HEK293T (cell line): Measurements from ENCODE around the gene RRP36.
"Not testable (repeated sequence)": the region's sequence is repeated elsewhere in the genome, so short reads cannot be mapped to it uniquely, and the experiment has no call there.

ENCODE experiments used
- CTCF ChIA-PET: fragments of 350-600 bp; formaldehyde crosslinking; extraction: SDS; loops from one replicate; lab custom pipeline; 2021; ENCODE audit warnings: antibody characterized with exemption, inconsistent platforms; lab: Yijun Ruan, JAX
- POLR2A ChIA-PET: fragments of 350-600 bp; formaldehyde crosslinking; extraction: SDS; loops from one replicate; lab custom pipeline; 2020; ENCODE audit warnings: antibody characterized with exemption, inconsistent platforms; lab: Yijun Ruan, JAX
- DNase-seq: peaks from one replicate; pipeline ENCODE4 v3.0.0; 2012; ENCODE audit warnings: mixed read lengths; ENCODE audit errors: extremely low spot score
- ARNT ChIP-seq: fragments of 450-650 bp; IDR thresholded peaks from 2 replicates; pipeline ENCODE4 v1.6.1; 2017; ENCODE audit warnings: mild to moderate bottlenecking
- BHLHE40 ChIP-seq: fragments of 450-650 bp; IDR thresholded peaks from 2 replicates; pipeline ENCODE4 v1.6.1; 2016; ENCODE audit warnings: mild to moderate bottlenecking, moderate library complexity, borderline replicate concordance
- CTBP1 ChIP-seq: fragments of 450-650 bp; IDR thresholded peaks from 2 replicates; pipeline ENCODE4 v1.6.1; 2016; ENCODE audit warnings: borderline replicate concordance
- ELF4 ChIP-seq: fragments of 450-650 bp; IDR thresholded peaks from 2 replicates; pipeline ENCODE4 v1.6.1; 2017; ENCODE audit warnings: antibody characterized with exemption
- FOXA1 ChIP-seq: fragments of 450-650 bp; IDR thresholded peaks from 2 replicates; pipeline ENCODE4 v1.6.1; 2016; ENCODE audit warnings: mild to moderate bottlenecking
- FOXK2 ChIP-seq: fragments of 450-650 bp; IDR thresholded peaks from 2 replicates; pipeline ENCODE4 v1.6.1; 2016; ENCODE audit warnings: mild to moderate bottlenecking
- FOXM1 ChIP-seq: fragments of 450-650 bp; IDR thresholded peaks from 2 replicates; pipeline ENCODE4 v1.6.1; 2017; ENCODE audit warnings: mild to moderate bottlenecking, borderline replicate concordance
- HDGF ChIP-seq: fragments of 450-650 bp; IDR thresholded peaks from 2 replicates; pipeline ENCODE4 v1.6.1; 2017; ENCODE audit warnings: antibody characterized with exemption, borderline replicate concordance
- L3MBTL2 ChIP-seq: fragments of 450-650 bp; conservative IDR thresholded peaks from 2 replicates; pipeline ENCODE4 v1.6.1; 2016; ENCODE audit warnings: mild to moderate bottlenecking
- LEF1 ChIP-seq: fragments of 450-650 bp; IDR thresholded peaks from 2 replicates; pipeline ENCODE4 v1.6.1; 2017; ENCODE audit warnings: mild to moderate bottlenecking, borderline replicate concordance
- NFRKB ChIP-seq: fragments of 450-650 bp; IDR thresholded peaks from 2 replicates; pipeline ENCODE4 v1.6.1; 2016; ENCODE audit warnings: mild to moderate bottlenecking, moderate library complexity
- SP1 ChIP-seq: fragments of 450-650 bp; IDR thresholded peaks from 2 replicates; pipeline ENCODE4 v1.6.1; 2017
- SUZ12 ChIP-seq: fragments of 450-650 bp; IDR thresholded peaks from 2 replicates; pipeline ENCODE4 v1.6.1; 2016; ENCODE audit warnings: mild to moderate bottlenecking
- TARDBP ChIP-seq: fragments of 450-650 bp; IDR thresholded peaks from 2 replicates; pipeline ENCODE4 v1.6.1; 2016
- ZNF384 ChIP-seq: fragments of 450-650 bp; IDR thresholded peaks from 2 replicates; pipeline ENCODE4 v1.6.1; 2016
- TF ChIP-seq, protein P1 (sequence below): fragments of 450-650 bp; IDR thresholded peaks from 2 replicates; pipeline ENCODE4 v1.6.1; 2016

The RRP36 gene

DNA sequence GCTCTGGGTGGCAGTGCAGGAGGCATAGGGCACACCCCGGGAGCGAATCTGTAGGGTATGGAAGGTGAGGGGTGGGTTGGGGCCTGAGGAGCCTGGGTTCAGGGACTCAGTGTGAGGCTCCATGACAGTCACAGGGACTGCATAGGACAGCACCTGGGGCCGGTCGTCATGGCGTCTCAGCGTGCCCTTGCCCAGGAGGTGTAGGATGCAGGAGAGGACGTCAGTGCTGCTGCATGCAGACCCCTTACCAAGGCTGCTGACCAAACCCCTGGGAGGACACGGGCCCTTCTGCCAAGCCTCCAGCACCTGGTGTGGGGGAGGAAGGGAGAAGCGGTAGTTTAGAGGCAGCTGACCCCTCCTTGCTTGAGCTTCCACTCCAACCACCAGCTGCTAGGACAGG is 16.3 kb downstream of the RRP36 start:
- ChIA-PET POLR2A (interaction anchor here (1.2 to 1.6 kb wide), 2 partner anchors 16 to 22 kb away, joined by 3 to 4 read pairs; partner anchors contain the start of genes KLC4, MRPL2 and RRP36), CTCF (no interaction called here)
- no peak for TF ChIP-seq NFRKB
- TF ChIP-seq SP1: no peak
- TF ChIP-seq CTBP1: no peak
- TF ChIP-seq FOXK2: no peak
- no peak for TF ChIP-seq SUZ12
- no peak for TF ChIP-seq LEF1
- no peak for TF ChIP-seq HDGF
- no peak for TF ChIP-seq ARNT
- no peak for TF ChIP-seq TARDBP
- no peak for TF ChIP-seq L3MBTL2
- no peak for TF ChIP-seq ELF4
- TF ChIP-seq FOXA1: no peak
- TF ChIP-seq FOXM1: no peak
- TF ChIP-seq, protein P1, sequence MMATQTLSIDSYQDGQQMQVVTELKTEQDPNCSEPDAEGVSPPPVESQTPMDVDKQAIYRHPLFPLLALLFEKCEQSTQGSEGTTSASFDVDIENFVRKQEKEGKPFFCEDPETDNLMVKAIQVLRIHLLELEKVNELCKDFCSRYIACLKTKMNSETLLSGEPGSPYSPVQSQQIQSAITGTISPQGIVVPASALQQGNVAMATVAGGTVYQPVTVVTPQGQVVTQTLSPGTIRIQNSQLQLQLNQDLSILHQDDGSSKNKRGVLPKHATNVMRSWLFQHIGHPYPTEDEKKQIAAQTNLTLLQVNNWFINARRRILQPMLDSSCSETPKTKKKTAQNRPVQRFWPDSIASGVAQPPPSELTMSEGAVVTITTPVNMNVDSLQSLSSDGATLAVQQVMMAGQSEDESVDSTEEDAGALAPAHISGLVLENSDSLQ: no peak
- no peak for TF ChIP-seq ZNF384
- TF ChIP-seq BHLHE40: no peak
- DNase-seq: no peak

DNA sequence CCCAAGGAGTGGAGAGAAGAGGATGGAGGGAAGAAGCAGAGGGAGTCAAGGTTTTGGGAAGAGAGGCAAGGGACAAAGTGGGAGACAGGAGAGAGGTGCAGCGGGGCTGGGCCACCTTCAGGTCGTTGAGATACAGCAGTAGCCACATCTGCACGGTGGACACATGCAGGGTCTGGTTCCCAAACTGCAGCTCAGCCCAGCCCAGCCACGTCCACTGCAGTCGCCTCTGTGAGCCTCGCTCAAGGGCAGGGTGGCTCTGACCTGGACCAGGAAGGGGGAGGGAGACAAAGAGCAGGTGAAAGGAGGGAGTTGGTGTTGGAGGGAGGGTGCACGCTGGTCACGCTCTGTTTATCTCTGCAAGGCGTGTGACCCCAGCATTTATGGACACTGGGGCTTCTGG is 17.3 kb downstream of the RRP36 start:
- TF ChIP-seq ELF4: no peak
- no peak for TF ChIP-seq ZNF384
- no peak for TF ChIP-seq ARNT
- no peak for TF ChIP-seq L3MBTL2
- no peak for TF ChIP-seq NFRKB
- no peak for TF ChIP-seq SUZ12
- TF ChIP-seq LEF1: no peak
- no peak for TF ChIP-seq TARDBP
- TF ChIP-seq HDGF: no peak
- TF ChIP-seq BHLHE40: no peak
- TF ChIP-seq FOXM1: no peak
- no peak for TF ChIP-seq FOXA1
- no peak for TF ChIP-seq SP1
- TF ChIP-seq CTBP1: no peak
- TF ChIP-seq FOXK2: no peak
- TF ChIP-seq, protein P1: no peak
- no peak for DNase-seq
- ChIA-PET POLR2A (interaction anchor here (1.1 to 2.5 kb wide), 4 partner anchors 16 to 439 kb away, joined by 3 to 15 read pairs (median 4); partner anchors contain the start of genes CUL7, KLC4, MRPL2 and RRP36), CTCF (no interaction called here)

DNA sequence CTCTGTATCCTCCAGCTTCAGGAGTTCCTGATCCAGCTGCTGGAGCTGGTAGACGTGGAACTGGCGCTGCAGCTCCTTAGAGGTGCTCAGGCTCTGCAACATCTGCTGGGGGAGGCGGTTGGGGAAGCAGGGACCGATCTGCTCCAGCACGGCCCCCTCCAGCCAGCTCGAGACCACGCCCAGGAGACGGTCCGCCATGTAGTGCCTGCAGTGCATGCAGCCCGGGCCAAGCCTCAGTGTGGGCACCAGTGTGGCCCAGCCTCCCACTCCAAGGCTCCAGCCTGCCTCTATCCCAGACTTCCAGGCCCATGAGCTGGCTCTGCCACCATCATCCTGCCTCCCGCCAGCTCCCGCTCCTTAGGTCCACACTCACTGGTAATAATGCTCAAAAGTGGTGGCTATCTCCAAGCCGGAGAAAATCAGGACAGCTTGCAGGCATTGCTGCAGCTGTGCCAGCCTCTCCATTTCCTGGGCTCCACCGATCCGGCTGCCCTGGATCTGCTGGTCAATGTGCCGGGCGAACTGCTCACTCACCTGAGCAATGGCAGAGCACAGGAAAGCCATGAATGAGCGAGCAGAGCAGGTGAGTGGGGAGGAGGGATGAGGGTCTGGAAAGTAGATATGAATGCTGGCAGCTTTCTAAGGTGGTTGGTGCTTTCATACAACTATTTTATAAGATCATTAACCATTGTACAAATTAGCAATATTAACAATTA is 19.3 kb downstream of the RRP36 start:
- no peak for DNase-seq
- TF ChIP-seq HDGF (no peak), TARDBP (no peak), FOXM1 (no peak), SUZ12 (no peak), L3MBTL2 (no peak), LEF1 (no peak), ZNF384 (no peak), ARNT (no peak), FOXK2 (no peak), FOXA1 (no peak), NFRKB (no peak), BHLHE40 (no peak), CTBP1 (no peak), SP1 (no peak), ELF4 (no peak)
- TF ChIP-seq, protein P1: no peak
- CTCF ChIA-PET: no interaction called here
- POLR2A ChIA-PET: interaction anchor here (0.7 to 2.5 kb wide), 5 partner anchors 10 to 57 kb away, joined by 3 to 15 read pairs (median 5); partner anchors contain the start of genes CUL7, KLC4, MRPL2 and PPP2R5D

DNA sequence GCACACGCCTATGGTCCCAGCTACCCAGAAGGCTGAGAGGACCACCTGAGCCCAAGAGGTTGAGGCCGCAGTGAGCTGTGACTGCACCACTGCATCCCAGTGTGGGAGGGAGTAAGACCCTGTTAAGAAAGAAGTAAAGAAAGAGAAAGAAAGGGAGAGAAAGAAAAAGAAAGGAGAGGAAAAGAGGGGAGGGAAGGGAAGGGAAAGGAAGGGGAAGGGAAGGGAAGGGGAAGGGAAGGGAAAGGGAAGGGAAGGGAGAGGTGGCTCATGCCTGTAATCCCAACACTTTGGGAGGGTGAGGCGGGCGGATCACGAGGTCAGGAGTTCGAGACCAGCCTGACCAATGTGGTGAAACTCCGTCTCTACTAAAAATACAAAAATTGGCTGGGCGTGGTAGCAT is 20.1 kb downstream of the RRP36 start:
- CTCF ChIA-PET, DNase-seq: not testable (repeated sequence)
- POLR2A ChIA-PET: interaction anchor here (0.7 to 1.8 kb wide), 4 partner anchors 11 to 27 kb away, joined by 3 to 6 read pairs (median 4); partner anchors contain the start of genes KLC4, KLHDC3, MRPL2 and RRP36

DNA sequence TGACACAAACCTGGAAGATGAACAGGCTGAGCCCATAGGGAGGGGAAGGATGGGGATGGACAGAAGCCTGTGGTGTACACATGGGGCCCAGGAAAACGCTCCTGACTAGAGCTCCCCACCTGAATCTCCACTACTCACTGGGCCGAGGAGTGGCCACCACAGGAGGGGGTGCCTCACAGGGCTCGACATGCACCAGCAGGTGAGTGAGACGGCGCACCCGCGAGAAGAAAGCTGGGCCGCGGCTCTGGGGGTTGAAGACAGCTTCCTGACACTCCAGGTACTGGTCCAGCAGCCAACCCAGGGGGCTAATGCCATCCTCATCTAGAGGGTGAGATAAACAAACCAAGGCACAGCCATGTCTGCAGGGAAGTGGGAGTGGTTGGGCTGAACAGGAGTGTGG is 21.9 kb downstream of the RRP36 start:
- TF ChIP-seq FOXA1 (no peak), NFRKB (no peak), FOXM1 (no peak), ARNT (no peak), FOXK2 (no peak), LEF1 (no peak), ZNF384 (no peak), BHLHE40 (no peak), TARDBP (no peak), L3MBTL2 (no peak), SP1 (no peak)
- TF ChIP-seq, protein P1: no peak
- ChIA-PET POLR2A (interaction anchor here (0.7 to 1.8 kb wide), 3 partner anchors 11 to 21 kb away, joined by 3 to 4 read pairs (median 3); partner anchors contain the start of genes CUL7, KLC4, MRPL2 and RRP36), CTCF (no interaction called here)
- no peak for DNase-seq
